ENCODE results near the gene LMF1. TPM values are rescaled to one million over a fixed set of nuclear protein-coding genes. Genes with fewer than 3 reads are reported as not detected.
"Not testable (repeated sequence)": the region's sequence is repeated elsewhere in the genome, so short reads cannot be mapped to it uniquely, and the experiment has no call there.

The LMF1 gene
- total and polyA plus RNA-seq, 12 donors, result 5.1 to 15.4 (median 7.6) TPM

DNA sequence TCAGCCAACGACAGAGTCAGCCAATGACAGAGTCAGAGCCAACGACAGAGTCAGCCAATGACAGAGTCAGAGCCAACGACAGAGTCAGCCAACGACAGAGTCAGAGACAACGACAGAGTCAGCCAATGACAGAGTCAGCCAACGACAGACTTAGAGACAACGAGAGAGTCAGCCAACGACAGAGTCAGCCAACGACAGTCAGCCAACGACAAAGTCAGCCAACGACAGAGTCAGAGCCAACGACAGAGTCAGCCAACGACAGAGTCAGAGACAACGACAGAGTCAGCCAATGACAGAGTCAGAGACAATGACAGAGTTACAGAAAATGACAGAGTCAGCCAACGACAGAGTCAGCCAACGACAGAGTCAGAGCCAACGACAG is 22.9 kb downstream of the LMF1 start:
- H3K4me3 ChIP-seq; H3K27me3 ChIP-seq; H3K4me1 ChIP-seq; H3K9me3 ChIP-seq; intact Hi-C loops (cut with DNase I); DNase-seq; H3K27ac ChIP-seq; ATAC-seq: not testable (repeated sequence)
- H3K36me3 ChIP-seq, result peaks cover 0 to 51% (median 0%) of the 10 kb centered on the region in 9 donors
- 71 to 85% methylated on average over 16 to 17 of the region's 17 CpGs for WGBS, 2 donors

DNA sequence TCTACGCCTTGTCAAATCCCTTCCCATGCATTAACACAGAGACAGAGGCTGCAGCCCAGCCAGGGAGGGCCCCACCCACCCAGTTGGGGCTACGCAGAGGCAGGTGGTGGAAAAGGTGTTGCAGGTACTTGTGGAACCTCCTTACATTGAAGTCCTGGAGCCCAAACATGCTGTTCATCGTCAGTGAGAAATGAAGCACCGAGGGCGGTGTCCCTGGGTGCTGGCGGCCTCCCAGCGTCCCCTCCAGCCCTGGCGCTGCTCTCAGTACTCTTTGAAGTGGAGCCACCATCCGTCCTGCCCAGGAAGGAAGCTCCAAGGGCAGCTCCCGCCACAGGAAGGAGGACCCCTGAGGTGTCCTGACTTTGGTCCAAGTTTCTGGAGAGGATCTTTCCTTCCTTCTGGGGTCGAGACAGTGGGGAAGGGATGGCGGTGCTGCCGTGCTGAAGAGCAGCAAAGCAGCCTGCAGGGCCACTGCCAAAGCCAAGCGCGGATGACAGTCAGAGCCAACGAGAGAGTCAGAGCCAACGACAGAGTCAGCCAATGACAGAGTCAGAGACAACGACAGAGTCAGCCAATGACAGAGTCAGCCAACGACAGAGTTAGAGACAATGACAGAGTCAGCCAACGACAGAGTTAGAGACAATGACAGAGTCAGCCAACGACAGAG is 23.4 kb downstream of the LMF1 start:
- H3K36me3 ChIP-seq, result peaks cover 0 to 50% (median 0%) of the 10 kb centered on the region in 9 donors
- no peak for DNase-seq

DNA sequence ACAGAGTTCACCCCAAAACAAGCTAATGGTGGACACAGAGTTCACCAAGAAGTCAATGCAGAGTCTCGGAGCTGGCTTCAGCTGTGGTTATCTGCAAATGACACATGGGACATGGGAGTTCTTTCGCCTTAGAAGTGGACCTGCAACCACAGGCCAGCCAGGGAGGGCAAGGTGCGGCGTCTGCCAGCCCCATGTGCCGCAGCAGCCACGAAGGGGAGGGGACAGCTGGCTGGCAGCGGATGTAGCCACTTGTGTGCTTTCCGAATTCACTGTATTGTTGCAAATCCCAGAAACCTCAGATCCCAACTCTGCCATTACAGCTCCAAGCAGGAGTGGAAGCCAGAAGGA is 24.8 kb downstream of the LMF1 start:
- intact Hi-C loops (cut with DNase I), result no loop called here
- no peak overlapping the region for H3K27ac ChIP-seq
- TF ChIP-seq, protein P1, sequence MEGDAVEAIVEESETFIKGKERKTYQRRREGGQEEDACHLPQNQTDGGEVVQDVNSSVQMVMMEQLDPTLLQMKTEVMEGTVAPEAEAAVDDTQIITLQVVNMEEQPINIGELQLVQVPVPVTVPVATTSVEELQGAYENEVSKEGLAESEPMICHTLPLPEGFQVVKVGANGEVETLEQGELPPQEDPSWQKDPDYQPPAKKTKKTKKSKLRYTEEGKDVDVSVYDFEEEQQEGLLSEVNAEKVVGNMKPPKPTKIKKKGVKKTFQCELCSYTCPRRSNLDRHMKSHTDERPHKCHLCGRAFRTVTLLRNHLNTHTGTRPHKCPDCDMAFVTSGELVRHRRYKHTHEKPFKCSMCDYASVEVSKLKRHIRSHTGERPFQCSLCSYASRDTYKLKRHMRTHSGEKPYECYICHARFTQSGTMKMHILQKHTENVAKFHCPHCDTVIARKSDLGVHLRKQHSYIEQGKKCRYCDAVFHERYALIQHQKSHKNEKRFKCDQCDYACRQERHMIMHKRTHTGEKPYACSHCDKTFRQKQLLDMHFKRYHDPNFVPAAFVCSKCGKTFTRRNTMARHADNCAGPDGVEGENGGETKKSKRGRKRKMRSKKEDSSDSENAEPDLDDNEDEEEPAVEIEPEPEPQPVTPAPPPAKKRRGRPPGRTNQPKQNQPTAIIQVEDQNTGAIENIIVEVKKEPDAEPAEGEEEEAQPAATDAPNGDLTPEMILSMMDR (IDR thresholded peaks at IDR 0.05), result no peak
- peaks cover 0 to 53% (median 4%) of the 10 kb centered on the region in 9 donors for H3K36me3 ChIP-seq
- H3K27me3 ChIP-seq, result no peaks in the 10 kb centered on the region
- WGBS, 2 donors, result 97% methylated on average over 8 of the region's 8 CpGs
- DNase-seq (no peak), ATAC-seq (no peak)
- no peak overlapping the region for H3K4me3 ChIP-seq
- peaks cover 0 to 19% (median 14%) of the 10 kb centered on the region in 11 donors for H3K9me3 ChIP-seq
- H3K4me1 ChIP-seq, result no peaks in the 10 kb centered on the region

More for the DNA sequence above, 23.4 kb downstream of the LMF1 start:
- Histone ChIP-seq H3K27me3 (no peaks in the 10 kb centered on the region), H3K27ac (no peak overlapping the region), H3K4me3 (no peak overlapping the region), H3K4me1 (no peaks in the 10 kb centered on the region), H3K9me3 (peaks cover 0 to 6% (median under 1%) of the 10 kb centered on the region in 11 donors)
- no peak for ATAC-seq
- intact Hi-C loops (cut with DNase I), result no loop called here
- WGBS, 2 donors, result 85 to 86% methylated on average over 21 of the region's 21 CpGs
- TF ChIP-seq, protein P1 (IDR thresholded peaks at IDR 0.05), result no peak

DNA sequence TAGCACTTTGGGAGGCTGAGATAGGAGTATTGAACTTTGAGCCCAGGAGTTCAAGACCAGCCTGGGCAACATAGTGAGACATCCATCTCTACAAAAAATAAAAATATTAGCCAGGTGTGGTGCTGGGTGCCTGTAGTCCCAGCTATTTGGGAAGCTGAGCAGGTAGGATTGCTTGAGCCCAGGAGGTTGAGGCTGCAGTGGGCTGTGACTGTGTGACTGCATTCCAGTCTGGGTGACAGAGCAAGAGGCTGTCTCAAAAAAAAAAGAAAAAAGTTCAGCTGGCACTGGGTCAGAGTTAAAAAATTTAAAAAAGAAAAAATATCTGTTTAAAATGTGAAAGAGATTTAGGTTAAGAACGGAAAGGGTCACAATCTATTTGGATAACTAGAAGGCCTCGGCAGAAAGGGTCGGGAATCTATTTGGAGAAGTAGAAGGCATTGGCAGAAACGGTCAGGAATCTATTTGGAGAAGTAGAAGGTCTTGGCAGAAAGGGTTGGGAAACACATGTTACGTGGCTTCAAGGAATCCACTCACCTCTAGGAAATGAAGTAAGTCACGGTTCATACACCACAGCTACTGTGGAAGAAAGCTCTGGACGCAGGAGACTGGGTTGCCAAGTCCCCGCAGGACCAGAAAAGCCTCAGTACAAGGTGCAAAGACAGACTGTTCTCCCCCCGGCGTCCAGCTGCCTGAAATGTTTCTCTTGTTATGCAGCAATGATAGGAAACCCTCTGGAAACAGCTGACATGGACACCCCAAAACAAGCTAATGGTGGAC is 25.3 kb downstream of the LMF1 start:
- Histone ChIP-seq H3K9me3 (peaks cover 0 to 25% (median 19%) of the 10 kb centered on the region in 11 donors), H3K36me3 (peaks cover 0 to 59% (median 4%) of the 10 kb centered on the region in 9 donors), H3K4me1 (no peaks in the 10 kb centered on the region), H3K27ac (no peak overlapping the region), H3K27me3 (no peaks in the 10 kb centered on the region), H3K4me3 (no peak overlapping the region)
- WGBS, 2 donors, result 69 to 93% methylated on average over 10 of the region's 10 CpGs
- DNase-seq, result no peak
- ATAC-seq, result no peak
- intact Hi-C loops (cut with DNase I), result no loop called here
- TF ChIP-seq, protein P1 (IDR thresholded peaks at IDR 0.05), result no peak

DNA sequence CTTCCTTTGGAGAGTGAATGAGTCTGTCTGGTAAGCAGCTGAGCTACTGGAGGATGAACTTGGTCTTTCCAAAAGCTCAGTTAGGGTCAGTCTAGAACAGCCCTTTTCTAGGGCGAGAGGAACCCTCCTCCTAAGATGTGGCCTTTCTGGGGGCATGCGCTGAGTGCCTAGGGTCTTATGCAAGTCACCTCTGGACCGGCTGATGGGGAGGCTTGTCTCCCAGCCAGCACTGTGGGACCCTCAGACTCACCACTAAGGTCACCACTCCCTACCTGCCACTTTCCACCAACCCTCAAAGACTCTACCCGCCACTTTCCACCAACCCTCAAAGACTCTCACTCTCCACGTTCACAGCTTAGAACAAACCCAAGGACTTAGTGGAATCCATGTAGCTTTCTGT is 26.8 kb downstream of the LMF1 start:
- intact Hi-C loops (cut with DNase I), result no loop called here
- 94 to 100% methylated on average over 5 of the region's 5 CpGs for WGBS, 2 donors
- no peak overlapping the region for H3K27ac ChIP-seq
- DNase-seq (no peak), ATAC-seq (no peak)
- no peaks in the 10 kb centered on the region for H3K4me1 ChIP-seq
- peaks cover 0 to 27% (median 21%) of the 10 kb centered on the region in 11 donors for H3K9me3 ChIP-seq
- H3K4me3 ChIP-seq, result no peak overlapping the region
- TF ChIP-seq, protein P1 (IDR thresholded peaks at IDR 0.05), result no peak
- no peaks in the 10 kb centered on the region for H3K27me3 ChIP-seq
- H3K36me3 ChIP-seq, result peaks cover 0 to 71% (median 4%) of the 10 kb centered on the region in 9 donors

Data from heart right ventricle (tissue), 16 donors.